IMR-90 (cell line): ENCODE measurements around the gene POC1B. TPM values are rescaled to one million over a fixed set of nuclear protein-coding genes. Genes with fewer than 3 reads are reported as not detected.

Experiments used
- ATAC-seq: fragments of 200-7000 bp; cut with Tn5 transposase; 2 replicates; pipeline ENCODE4 v1.9.1; 2020; ENCODE audit warnings: low read depth, mild to moderate bottlenecking, moderate library complexity
- BruUV-seq: library from RNA; stranded (reverse); fragments of 400-500 nt; replicated peaks from 2 replicates; lab custom pipeline; 2021; lab: Mats Ljungman, UMichigan
- CTCF ChIA-PET: fragments of 300-600 bp; formaldehyde crosslinking; extraction: SDS; loops from one replicate; lab custom pipeline; 2021; ENCODE audit warnings: antibody characterized with exemption; lab: Yijun Ruan, JAX
- POLR2A ChIA-PET: fragments of 300-600 bp; sonication (Branson Sonifier 250); formaldehyde crosslinking; loops from one replicate; lab custom pipeline; 2022; ENCODE audit warnings: antibody characterized with exemption; ENCODE audit not compliant: unreplicated experiment; lab: Charles Lee
- DNase-seq: peaks from one replicate; pipeline ENCODE4 v3.0.0; 2013
- H2AFZ ChIP-seq: replicated peaks from 2 replicates; pipeline ENCODE3; 2013; ENCODE audit warnings: low read length, mild to moderate bottlenecking; ENCODE audit not compliant: poor library complexity
- H2AK5ac ChIP-seq: 2 replicates; pipeline ENCODE4 v1.6.1; 2013; ENCODE audit warnings: low read depth, low read length, inconsistent platforms
- H2AK9ac ChIP-seq: replicated peaks from 2 replicates; pipeline ENCODE3; 2013; ENCODE audit warnings: mild to moderate bottlenecking, low read depth, low read length, moderate library complexity; ENCODE audit not compliant: poor library complexity
- H2BK120ac ChIP-seq: 2 replicates; pipeline ENCODE4 v1.6.1; 2013; ENCODE audit warnings: low read depth, low read length, inconsistent platforms
- H2BK15ac ChIP-seq: 3 replicates; pipeline ENCODE4 v1.6.1; 2013; ENCODE audit warnings: low read depth, low read length, inconsistent platforms
- H2BK20ac ChIP-seq: 2 replicates; pipeline ENCODE4 v1.6.1; 2013; ENCODE audit warnings: low read depth, mild to moderate bottlenecking, inconsistent platforms, low read length, moderate library complexity
- H2BK5ac ChIP-seq: 2 replicates; pipeline ENCODE4 v1.6.1; 2013; ENCODE audit warnings: mild to moderate bottlenecking, low read depth, low read length, inconsistent platforms; ENCODE audit not compliant: poor library complexity, severe bottlenecking
- H3K14ac ChIP-seq: replicated peaks from 2 replicates; pipeline ENCODE4 v1.6.1; 2013; ENCODE audit warnings: low read depth, low read length, inconsistent platforms
- H3K18ac ChIP-seq: 2 replicates; pipeline ENCODE4 v1.6.1; 2013; ENCODE audit warnings: low read depth, low read length, control low read depth
- H3K23ac ChIP-seq: 2 replicates; pipeline ENCODE4 v1.6.1; 2013; ENCODE audit warnings: low read depth, low read length, inconsistent platforms
- H3K27ac ChIP-seq: 2 replicates; pipeline ENCODE4 v1.5.1; 2013; ENCODE audit warnings: mild to moderate bottlenecking, control low read depth, low read length; ENCODE audit not compliant: insufficient read depth
- H3K27me3 ChIP-seq: 2 replicates; pipeline ENCODE4 v1.6.1; 2013; ENCODE audit warnings: low read length; ENCODE audit not compliant: control insufficient read depth, insufficient read depth
- H3K36me3 ChIP-seq: 2 replicates; pipeline ENCODE4 v1.6.1; 2013; ENCODE audit warnings: low read length, mixed read lengths; ENCODE audit not compliant: control insufficient read depth, insufficient read depth
- H3K4ac ChIP-seq: 2 replicates; pipeline ENCODE4 v1.6.1; 2013; ENCODE audit warnings: low read depth, low read length, inconsistent platforms
- H3K4me1 ChIP-seq: 2 replicates; pipeline ENCODE4 v1.6.1; 2013; ENCODE audit warnings: low read length, mixed read lengths; ENCODE audit not compliant: control insufficient read depth, insufficient read depth
- H3K4me2 ChIP-seq: 2 replicates; pipeline ENCODE4 v1.6.1; 2013; ENCODE audit warnings: low read depth, mild to moderate bottlenecking, control low read depth, low read length, moderate library complexity
- H3K4me3 ChIP-seq: 2 replicates; pipeline ENCODE4 v1.5.1; 2013; ENCODE audit warnings: low read depth, mild to moderate bottlenecking, control low read depth, low read length, moderate library complexity; ENCODE audit not compliant: insufficient read depth
- H3K56ac ChIP-seq: 2 replicates; pipeline ENCODE4 v1.6.1; 2013; ENCODE audit warnings: low read length, inconsistent platforms; ENCODE audit not compliant: insufficient read depth; ENCODE audit errors: extremely low read depth
- H3K79me1 ChIP-seq, 2 experiments: 2 replicates each; pipeline ENCODE4 v1.6.1; 2013; ENCODE audit warnings: low read length in 2 of 2, inconsistent platforms in 1 of 2, low read depth in 1 of 2
- H3K9ac ChIP-seq: 2 replicates; pipeline ENCODE4 v1.6.1; 2013; ENCODE audit warnings: low read depth, low read length, control low read depth
- H3K9me1 ChIP-seq: 2 replicates; pipeline ENCODE4 v1.6.1; 2013; ENCODE audit warnings: low read length, inconsistent platforms; ENCODE audit not compliant: insufficient read depth
- H3K9me3 ChIP-seq: 2 replicates; pipeline ENCODE4 v1.6.1; 2013; ENCODE audit warnings: low read length; ENCODE audit not compliant: control insufficient read depth, insufficient read depth
- H4K20me1 ChIP-seq: 2 replicates; pipeline ENCODE4 v1.6.1; 2013; ENCODE audit warnings: low read length, inconsistent platforms; ENCODE audit not compliant: insufficient read depth
- H4K5ac ChIP-seq: 2 replicates; pipeline ENCODE4 v1.6.1; 2013; ENCODE audit warnings: mild to moderate bottlenecking, low read depth, low read length, control low read depth
- H4K8ac ChIP-seq, 2 experiments: 2 replicates each; pipeline ENCODE4 v1.6.1; 2013; ENCODE audit warnings: low read depth in 2 of 2, low read length in 2 of 2, control low read depth in 1 of 2, inconsistent platforms in 1 of 2
- H4K91ac ChIP-seq: 2 replicates; pipeline ENCODE4 v1.6.1; 2013; ENCODE audit warnings: low read depth, low read length, inconsistent platforms; ENCODE audit not compliant: insufficient read depth
- BHLHE40 ChIP-seq: fragments of 150-350 bp; IDR thresholded peaks from 2 replicates; pipeline ENCODE4 v1.6.1; 2016; ENCODE audit warnings: mild to moderate bottlenecking, low read depth, low read length
- CEBPB ChIP-seq: IDR thresholded peaks from 2 replicates; pipeline ENCODE4 v1.6.1; 2012; ENCODE audit warnings: low read depth, low read length, improper control_type of control experiment
- CHD1 ChIP-seq: IDR thresholded peaks from 2 replicates; pipeline ENCODE4 v1.6.1; 2012; ENCODE audit warnings: low read depth, low read length, improper control_type of control experiment
- FOS ChIP-seq: fragments of 150-350 bp; IDR thresholded peaks from 2 replicates; pipeline ENCODE4 v1.6.1; 2016; ENCODE audit warnings: low read depth, low read length
- MAFK ChIP-seq: IDR thresholded peaks from 2 replicates; pipeline ENCODE4 v1.6.1; 2012; ENCODE audit warnings: low read depth, low read length, improper control_type of control experiment
- MAZ ChIP-seq: IDR thresholded peaks from 2 replicates; pipeline ENCODE4 v1.6.1; 2012; ENCODE audit warnings: low read depth, mild to moderate bottlenecking, low read length, improper control_type of control experiment, moderate library complexity, borderline replicate concordance
- MXI1 ChIP-seq: IDR thresholded peaks from 2 replicates; pipeline ENCODE4 v1.6.1; 2012; ENCODE audit warnings: low read depth, mild to moderate bottlenecking, low read length, moderate library complexity, borderline replicate concordance
- NFE2L2 ChIP-seq: fragments of 150-350 bp; IDR thresholded peaks from 2 replicates; pipeline ENCODE4 v1.6.1; 2016; ENCODE audit warnings: low read depth, mild to moderate bottlenecking, low read length
- POLR2A ChIP-seq: IDR thresholded peaks from 2 replicates; pipeline ENCODE4 v1.6.1; 2012; ENCODE audit warnings: mild to moderate bottlenecking, low read depth, low read length
- RAD21 ChIP-seq: IDR thresholded peaks from 2 replicates; pipeline ENCODE4 v1.6.1; 2012; ENCODE audit warnings: low read length, improper control_type of control experiment
- RCOR1 ChIP-seq: IDR thresholded peaks from 2 replicates; pipeline ENCODE4 v1.6.1; 2012; ENCODE audit warnings: mild to moderate bottlenecking, low read length, improper control_type of control experiment; ENCODE audit not compliant: insufficient replicate concordance
- SMC3 ChIP-seq: fragments of 150-350 bp; IDR thresholded peaks from 2 replicates; pipeline ENCODE4 v1.6.1; 2016; ENCODE audit warnings: low read depth, mild to moderate bottlenecking, antibody characterized with exemption, low read length, moderate library complexity
- WGBS, 2 experiments: methylation state at CpG; one replicate each; pipeline versions ENCODE4 v1.1.5 to v1.1.7; 2013; ENCODE audit warnings: missing lambda C conversion rate in 2 of 2; ENCODE audit not compliant: insufficient read length in 1 of 2; ENCODE audit errors: extremely low coverage in 2 of 2; 5-methylcytosine and 5-hydroxymethylcytosine counted together
- dilution Hi-C: fragments of 300-500 bp; cut with HindIII; formaldehyde crosslinking; loops from one replicate; pipeline ENCODE4 v1.14.3; 2018; ENCODE audit warnings: low sequenced_read_pairs; ENCODE audit not compliant: unreplicated experiment
- in situ Hi-C: fragments of 300-500 bp; cut with MboI; formaldehyde crosslinking; loops from 3 replicates; pipeline ENCODE4 v1.14.3; 2019; ENCODE audit warnings: low sequenced_read_pairs, inconsistent platforms, mixed read lengths
- intact Hi-C: fragments of 100-400 bp; cut with micrococcal nuclease; formaldehyde crosslinking; loops from 2 replicates; pipeline ENCODE4 v1.10.0; 2022
- polyA plus RNA-seq, 3 experiments: library from polyadenylated mRNA; depleted of rRNA; stranded (reverse); fragments of >200 nt; gene quantifications; 2 replicates each; pipeline ENCODE4 v1.2.3, GENCODE V29; 2012; ENCODE audit warnings: low replicate concordance in 1 of 3
- total RNA-seq: library from RNA; depleted of rRNA; stranded (reverse); fragments of >200 nt; gene quantifications from 2 replicates; pipeline ENCODE4 v1.2.3, GENCODE V29; 2012
- TF ChIP-seq, protein P1 (sequence below): fragments of 150-350 bp; IDR thresholded peaks from 2 replicates; pipeline ENCODE4 v1.6.1; 2017; ENCODE audit warnings: mild to moderate bottlenecking, antibody characterized with exemption, low read length, low read depth
- TF ChIP-seq, protein P2 (sequence below): fragments of 150-350 bp; IDR thresholded peaks from 2 replicates; pipeline ENCODE4 v1.6.1; 2016; ENCODE audit warnings: low read depth, mild to moderate bottlenecking, low read length, moderate library complexity, borderline replicate concordance

The POC1B gene
- total and polyA plus RNA-seq, 2 of the 4 experiments (the other 2 are of a cell fraction) = 5.0 to 10.4 TPM

DNA sequence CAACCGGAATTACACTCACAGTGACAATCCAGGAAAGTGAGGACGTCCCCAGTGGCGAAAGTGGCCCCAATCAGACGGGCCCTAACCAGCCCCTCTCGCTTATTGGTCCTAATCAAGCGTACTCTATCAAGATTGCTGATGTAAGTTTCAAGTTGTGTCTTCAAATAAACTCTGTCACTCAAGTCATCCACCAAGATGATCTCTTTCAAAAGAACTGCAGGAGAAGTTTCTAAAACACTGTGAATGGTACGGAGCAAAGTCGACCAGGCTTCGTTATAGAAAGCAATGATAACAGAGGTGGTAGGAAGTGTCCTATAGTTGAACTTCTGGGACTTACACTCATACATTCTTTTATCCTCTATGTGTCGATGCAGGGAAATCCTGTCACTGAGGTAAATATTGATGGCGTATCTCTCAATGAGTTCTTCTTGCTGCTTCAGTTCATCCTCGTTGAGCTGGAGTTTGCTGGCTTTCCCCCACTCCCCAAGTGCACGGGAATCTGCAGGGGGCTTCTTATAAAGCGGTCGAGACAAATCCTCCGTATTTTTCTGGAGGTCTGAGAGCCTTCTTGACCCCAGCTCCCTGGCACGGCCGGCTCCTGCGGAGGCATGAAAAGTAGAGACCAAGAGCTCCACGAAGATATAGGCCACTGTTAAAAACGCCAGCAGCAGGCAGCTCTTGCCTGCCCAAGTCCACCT, 1.9 kb downstream of the POC1B start (continued):
- TF ChIP-seq POLR2A = no peak
- TF ChIP-seq NFE2L2 = no peak

DNA sequence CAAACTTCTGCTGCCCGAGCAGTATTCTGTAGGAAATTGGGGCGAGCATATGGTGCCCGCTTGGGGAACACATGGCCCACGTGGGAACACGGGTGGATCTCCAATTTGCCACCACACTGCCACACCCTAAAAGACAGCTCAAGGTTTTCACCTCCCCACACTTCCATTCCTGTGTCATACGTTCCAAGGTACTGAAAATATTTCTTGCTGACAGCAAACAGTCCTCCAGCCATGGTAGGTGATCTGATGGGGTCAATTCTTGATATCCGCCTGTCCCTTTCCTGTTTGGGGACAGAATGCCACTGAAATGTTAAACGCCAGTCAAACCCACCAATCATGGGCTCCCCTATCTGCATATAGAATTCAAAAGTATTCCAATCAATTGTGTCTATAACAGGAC, 2.5 kb downstream of the POC1B start:
- Histone ChIP-seq H2BK120ac (no peak overlapping the region), H3K56ac (no peak overlapping the region), H3K18ac (no peak overlapping the region), H4K5ac (no peak overlapping the region), H3K14ac (no peak overlapping the region), H3K9ac (peak overlapping the region; percentile 95; the same call in 1 of the 2 replicates), H2BK20ac (no peak overlapping the region), H4K20me1 (peaks cover 3% of the 10 kb centered on the region; the same call in 1 of the 2 replicates), H3K4me2 (peak overlapping the region; percentile 83), H4K91ac (peak overlapping the region; percentile 29; the same call in 1 of the 2 replicates), H3K4me1 (peaks cover 11% of the 10 kb centered on the region), H3K9me1 (peaks cover 3% of the 10 kb centered on the region; the same call in 1 of the 2 replicates), H3K4me3 (no peak overlapping the region), H2BK5ac (no peak overlapping the region), H3K23ac (peak overlapping the region; percentile 98), H4K8ac (no peak overlapping the region; a peak in 1 of 4 replicates), H3K4ac (0 out of 2 replicates have a peak overlapping the region, but pooled peaks have one; percentile 93), H3K36me3 (0 out of 2 replicates have a peak, but pooled peaks cover 2% of the 10 kb centered on the region), H2BK15ac (no peak overlapping the region), H2AK5ac (peak overlapping the region; percentile 36; the same call in 1 of the 2 replicates), H2AK9ac (peak overlapping the region; percentile 67), H3K27me3 (no peaks in the 10 kb centered on the region), H3K27ac (no peak overlapping the region), H3K79me1 (peaks cover 32 to 35% of the 10 kb centered on the region in 2 experiments), H2AFZ (no peak overlapping the region), H3K9me3 (no peaks in the 10 kb centered on the region)
- dilution Hi-C loops = no loop called here
- no CpG with 5 or more reads among the region's 8 CpGs for WGBS, 2 experiments
- ChIA-PET POLR2A (interaction anchor here (0.6 kb wide), 1 partner anchor 175 kb away, joined by 4 read pairs; no protein-coding TSS in a partner anchor), CTCF (no interaction called here)
- no TSS peak for BruUV-seq
- ATAC-seq (no peak), DNase-seq (no peak)
- in situ Hi-C loops = loop anchor here (10.0 to 25.0 kb wide), 2 partner anchors 169 to 1386 kb away; partner anchors contain the start of genes CEP290, DUSP6 and TMTC3
- intact Hi-C loops = loop anchor here (10.0 kb wide), 2 partner anchors 469 to 939 kb away; partner anchors contain the start of gene KITLG
- TF ChIP-seq SMC3 (no peak), CHD1 (no peak), BHLHE40 (no peak), MAZ (no peak), MXI1 (no peak), CEBPB (no peak), FOS (no peak), POLR2A (no peak), RAD21 (no peak), NFE2L2 (no peak), MAFK (no peak), RCOR1 (no peak)
- TF ChIP-seq, protein P1, sequence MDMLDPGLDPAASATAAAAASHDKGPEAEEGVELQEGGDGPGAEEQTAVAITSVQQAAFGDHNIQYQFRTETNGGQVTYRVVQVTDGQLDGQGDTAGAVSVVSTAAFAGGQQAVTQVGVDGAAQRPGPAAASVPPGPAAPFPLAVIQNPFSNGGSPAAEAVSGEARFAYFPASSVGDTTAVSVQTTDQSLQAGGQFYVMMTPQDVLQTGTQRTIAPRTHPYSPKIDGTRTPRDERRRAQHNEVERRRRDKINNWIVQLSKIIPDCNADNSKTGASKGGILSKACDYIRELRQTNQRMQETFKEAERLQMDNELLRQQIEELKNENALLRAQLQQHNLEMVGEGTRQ = no peak
- TF ChIP-seq, protein P2, sequence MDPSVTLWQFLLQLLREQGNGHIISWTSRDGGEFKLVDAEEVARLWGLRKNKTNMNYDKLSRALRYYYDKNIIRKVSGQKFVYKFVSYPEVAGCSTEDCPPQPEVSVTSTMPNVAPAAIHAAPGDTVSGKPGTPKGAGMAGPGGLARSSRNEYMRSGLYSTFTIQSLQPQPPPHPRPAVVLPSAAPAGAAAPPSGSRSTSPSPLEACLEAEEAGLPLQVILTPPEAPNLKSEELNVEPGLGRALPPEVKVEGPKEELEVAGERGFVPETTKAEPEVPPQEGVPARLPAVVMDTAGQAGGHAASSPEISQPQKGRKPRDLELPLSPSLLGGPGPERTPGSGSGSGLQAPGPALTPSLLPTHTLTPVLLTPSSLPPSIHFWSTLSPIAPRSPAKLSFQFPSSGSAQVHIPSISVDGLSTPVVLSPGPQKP = no peak
